Measurements from ENCODE around the gene TNS1.

GRCh38 chr2:217890445-217890844 is 112.3 kb downstream of the TNS1 start:
- TF ChIP-seq POLR2AphosphoS5 (IDR thresholded peaks at IDR 0.05; ENCODE audit: borderline replicate concordance, low read depth, low read length) (no peak), FOXP2 (optimal IDR thresholded peaks at IDR 0.05; ENCODE audit: control extremely low read depth, extremely low read length, insufficient read depth) (no peak)

Measured in SK-N-MC (cell line).